Measurements from ENCODE around the gene ARSK. TPM values are rescaled to one million over a fixed set of nuclear protein-coding genes. Genes with fewer than 3 reads are reported as not detected.

The ARSK gene
- total RNA-seq, 1 experiment from 2014 or later: 8.5 TPM

DNA sequence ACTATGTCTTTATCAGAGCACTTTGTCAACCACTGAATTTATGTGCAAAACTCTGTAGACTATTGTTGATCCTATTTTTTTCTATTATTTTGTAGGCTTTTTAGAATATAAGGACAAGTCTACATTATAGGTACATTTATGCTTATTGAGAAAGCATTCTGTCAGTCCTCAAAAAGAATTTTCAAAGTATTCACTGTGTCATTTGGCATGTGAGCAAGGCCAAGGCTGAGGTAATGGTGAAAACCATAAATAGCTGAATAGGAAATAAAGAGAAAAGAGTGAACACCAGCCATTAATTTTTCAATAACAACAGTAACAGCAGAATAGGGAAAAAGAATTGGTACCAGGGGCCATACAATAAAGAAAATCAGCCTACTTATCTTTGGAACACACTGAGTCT, 21.1 kb upstream of the ARSK start:
- Mint-ChIP-seq H3K27ac (peak overlapping the region in 2 of 3 experiments; percentile 32 to 80; a peak in 4 of 7 replicates), H3K4me3 (peak overlapping the region in 1 of 2 experiments; percentile 58; a peak in 1 of 5 replicates), H3K9me3 (no peaks in the 10 kb centered on the region), H3K4me1 (peaks cover 18 to 37% of the 10 kb centered on the region in 2 experiments), H3K27me3 (ENCODE audit: low read depth) (no peaks in the 10 kb centered on the region), H3K36me3 (ENCODE audit: insufficient read depth in 1 of 3, low read depth in 3 of 3) (peaks cover 8 to 32% (median 28%) of the 10 kb centered on the region in 3 experiments; a peak in 6 of 7 replicates)
- H3K14ac ChIP-seq (ENCODE audit: insufficient read depth, low read length): no peak overlapping the region
- no peak overlapping the region for H4K91ac ChIP-seq (ENCODE audit: insufficient read length, low read depth, low read length)
- no peak overlapping the region for H3K4me2 ChIP-seq (ENCODE audit: insufficient read depth, insufficient read length, low read length)
- no peak overlapping the region for H2BK20ac ChIP-seq (ENCODE audit: low read depth, low read length, poor library complexity, severe bottlenecking)
- no peak overlapping the region for H2BK5ac ChIP-seq (ENCODE audit: insufficient read length, low read length)
- H2AK5ac ChIP-seq (ENCODE audit: insufficient read length, low read length): no peak overlapping the region
- no peaks in the 10 kb centered on the region for H3K9me3 ChIP-seq (ENCODE audit: control insufficient read depth, low read depth, low read length)
- no peaks in the 10 kb centered on the region for H3K23me2 ChIP-seq (ENCODE audit: insufficient read length, low read depth, low read length, poor library complexity, severe bottlenecking)
- H3K27me3 ChIP-seq (ENCODE audit: insufficient read depth, low read length): no peaks in the 10 kb centered on the region
- no peak overlapping the region for H3K9ac ChIP-seq (ENCODE audit: extremely low read depth, insufficient read length, low read length)
- H3K79me2 ChIP-seq (ENCODE audit: insufficient read depth, low read length): no peaks in the 10 kb centered on the region
- no peaks in the 10 kb centered on the region for H3K79me1 ChIP-seq (ENCODE audit: insufficient read depth, low read depth, low read length, poor library complexity, severe bottlenecking)
- H3K4ac ChIP-seq (ENCODE audit: low read depth, low read length): no peak overlapping the region
- H3K18ac ChIP-seq (ENCODE audit: insufficient read length, low read depth, low read length): no peak overlapping the region
- peaks cover 3% of the 10 kb centered on the region; the same call in 1 of the 2 replicates for H3K4me1 ChIP-seq (ENCODE audit: insufficient read depth, low read length)
- TF ChIP-seq, protein P1, sequence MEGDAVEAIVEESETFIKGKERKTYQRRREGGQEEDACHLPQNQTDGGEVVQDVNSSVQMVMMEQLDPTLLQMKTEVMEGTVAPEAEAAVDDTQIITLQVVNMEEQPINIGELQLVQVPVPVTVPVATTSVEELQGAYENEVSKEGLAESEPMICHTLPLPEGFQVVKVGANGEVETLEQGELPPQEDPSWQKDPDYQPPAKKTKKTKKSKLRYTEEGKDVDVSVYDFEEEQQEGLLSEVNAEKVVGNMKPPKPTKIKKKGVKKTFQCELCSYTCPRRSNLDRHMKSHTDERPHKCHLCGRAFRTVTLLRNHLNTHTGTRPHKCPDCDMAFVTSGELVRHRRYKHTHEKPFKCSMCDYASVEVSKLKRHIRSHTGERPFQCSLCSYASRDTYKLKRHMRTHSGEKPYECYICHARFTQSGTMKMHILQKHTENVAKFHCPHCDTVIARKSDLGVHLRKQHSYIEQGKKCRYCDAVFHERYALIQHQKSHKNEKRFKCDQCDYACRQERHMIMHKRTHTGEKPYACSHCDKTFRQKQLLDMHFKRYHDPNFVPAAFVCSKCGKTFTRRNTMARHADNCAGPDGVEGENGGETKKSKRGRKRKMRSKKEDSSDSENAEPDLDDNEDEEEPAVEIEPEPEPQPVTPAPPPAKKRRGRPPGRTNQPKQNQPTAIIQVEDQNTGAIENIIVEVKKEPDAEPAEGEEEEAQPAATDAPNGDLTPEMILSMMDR (conservative IDR thresholded peaks at IDR 0.05): no peak
- no peak overlapping the region for H2BK120ac ChIP-seq (ENCODE audit: low read depth, low read length, poor library complexity, severe bottlenecking)
- H2BK15ac ChIP-seq (ENCODE audit: low read depth, low read length): no peak overlapping the region
- H2BK12ac ChIP-seq (ENCODE audit: insufficient read length, low read depth, low read length): no peak overlapping the region
- no peak overlapping the region for H4K5ac ChIP-seq (ENCODE audit: insufficient read length, low read depth, low read length)
- no peaks in the 10 kb centered on the region for H4K20me1 ChIP-seq (ENCODE audit: control insufficient read depth, insufficient read depth, insufficient read length)
- no peak overlapping the region for H4K8ac ChIP-seq (replicated peaks; ENCODE audit: insufficient read length, low read depth, low read length)
- H2AFZ ChIP-seq (ENCODE audit: low read length): no peak overlapping the region
- H3K56ac ChIP-seq (ENCODE audit: insufficient read length, low read depth, low read length): no peak overlapping the region
- H3K27ac ChIP-seq (ENCODE audit: insufficient read length, low read depth, low read length): no peak overlapping the region
- H3K23ac ChIP-seq (ENCODE audit: insufficient read length, low read depth, low read length): no peak overlapping the region
- no peak for DNase-seq
- H3T11ph ChIP-seq (ENCODE audit: low read length): no peak overlapping the region

Measured in H9 (cell line).